K562 (cell line): Measurements from ENCODE around the gene SPDYE3.
"Not testable (repeated sequence)": the region's sequence is repeated elsewhere in the genome, so short reads cannot be mapped to it uniquely, and the experiment has no call there.

Source experiments
- BACH1 ChIP-seq: fragments of 200-800 bp; sonication (Bioruptor generic); IDR thresholded peaks from 2 replicates; pipeline ENCODE4 v1.6.1; 2016; ENCODE audit warnings: missing genetic modification characterization, missing compliant biosample characterization
- ZC3H4 ChIP-seq: sonication (generic); formaldehyde crosslinking; IDR thresholded peaks from 2 replicates; pipeline ENCODE4 v1.9.0; 2021; ENCODE audit warnings: missing genetic modification reagents, borderline replicate concordance
- TF ChIP-seq, protein P1 (sequence below): sonication (generic); formaldehyde crosslinking; IDR thresholded peaks from 2 replicates; pipeline ENCODE4 v1.8.1; 2022; ENCODE audit warnings: missing genetic modification reagents

DNA sequence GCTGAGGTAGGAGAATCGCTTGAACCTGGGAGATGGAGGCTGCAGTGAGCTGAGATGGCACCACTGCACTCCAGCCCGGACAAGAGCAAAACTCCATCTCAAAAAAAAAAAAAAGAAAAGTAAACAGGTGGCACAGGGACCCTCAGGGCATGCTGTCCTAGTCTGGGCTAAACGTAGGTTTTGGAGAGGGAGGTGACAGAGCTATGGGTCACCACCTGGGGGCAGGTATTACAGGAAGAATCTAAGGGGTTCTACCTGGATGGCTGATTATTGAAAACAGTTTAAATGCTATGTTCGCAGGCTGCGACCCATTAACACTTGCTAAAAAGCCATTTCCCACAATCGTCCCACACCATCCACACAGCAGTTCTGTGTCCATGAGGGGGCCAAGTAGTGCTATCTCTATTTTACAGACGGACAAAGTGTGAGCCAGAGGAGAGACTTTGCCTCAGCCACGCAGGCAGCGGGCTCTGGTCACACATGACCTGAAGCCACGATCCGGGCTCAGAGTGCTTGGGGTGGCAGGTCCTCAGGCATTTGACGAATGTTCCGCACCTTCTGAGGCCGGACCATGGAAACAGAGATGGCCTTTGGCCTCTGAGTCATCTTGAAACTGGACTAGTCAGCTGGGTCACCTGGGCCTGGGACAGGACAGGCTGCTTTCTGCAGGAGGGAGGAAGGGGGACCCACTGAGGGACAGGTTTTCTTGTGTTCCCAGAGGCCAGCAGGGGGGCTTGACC, 38.0 kb upstream of the SPDYE3 start:
- TF ChIP-seq, protein P1, sequence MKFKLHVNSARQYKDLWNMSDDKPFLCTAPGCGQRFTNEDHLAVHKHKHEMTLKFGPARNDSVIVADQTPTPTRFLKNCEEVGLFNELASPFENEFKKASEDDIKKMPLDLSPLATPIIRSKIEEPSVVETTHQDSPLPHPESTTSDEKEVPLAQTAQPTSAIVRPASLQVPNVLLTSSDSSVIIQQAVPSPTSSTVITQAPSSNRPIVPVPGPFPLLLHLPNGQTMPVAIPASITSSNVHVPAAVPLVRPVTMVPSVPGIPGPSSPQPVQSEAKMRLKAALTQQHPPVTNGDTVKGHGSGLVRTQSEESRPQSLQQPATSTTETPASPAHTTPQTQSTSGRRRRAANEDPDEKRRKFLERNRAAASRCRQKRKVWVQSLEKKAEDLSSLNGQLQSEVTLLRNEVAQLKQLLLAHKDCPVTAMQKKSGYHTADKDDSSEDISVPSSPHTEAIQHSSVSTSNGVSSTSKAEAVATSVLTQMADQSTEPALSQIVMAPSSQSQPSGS: not testable (repeated sequence)
- TF ChIP-seq BACH1 (tag); ZC3H4 (CRISPR knock-in tag): not testable (repeated sequence)
